Activated T-helper 17 cell treated with anti-CD3 and anti-CD28 coated beads, Interleukin-2, amount 50 U/mL, for 72 hours (primary cell): ENCODE measurements around the gene ISOC2. TPM values are rescaled to one million over a fixed set of nuclear protein-coding genes. Genes with fewer than 3 reads are reported as not detected.

Source experiments
- ATAC-seq: fragments of 150-1000 bp; cut with Tn5 transposase; replicated peaks from 2 replicates; pipeline ENCODE4 v1.10.0; 2021; ENCODE audit warnings: mild to moderate bottlenecking, moderate library complexity
- H3K27ac Mint-ChIP-seq: one replicate; pipeline ENCODE4 v1.8.0; 2022; ENCODE audit warnings: mixed read lengths
- H3K27me3 Mint-ChIP-seq: one replicate; pipeline ENCODE4 v1.8.0; 2022; ENCODE audit warnings: mixed read lengths
- H3K36me3 Mint-ChIP-seq: one replicate; pipeline ENCODE4 v1.8.0; 2022; ENCODE audit warnings: low read depth, mild to moderate bottlenecking, mixed read lengths
- H3K4me1 Mint-ChIP-seq: one replicate; pipeline ENCODE4 v1.8.0; 2022; ENCODE audit warnings: mixed read lengths
- H3K4me3 Mint-ChIP-seq: one replicate; pipeline ENCODE4 v1.8.0; 2022; ENCODE audit warnings: mild to moderate bottlenecking, mixed read lengths
- H3K9me3 Mint-ChIP-seq: one replicate; pipeline ENCODE4 v1.8.0; 2022; ENCODE audit warnings: mixed read lengths
- total RNA-seq, 2 donors: library from RNA; stranded (reverse); gene quantifications; one replicate each; pipeline ENCODE4 v1.2.3, GENCODE V29; 2022

The ISOC2 gene
- total RNA-seq, 2 donors from 2014 or later, result 21.2 to 39.5 TPM

DNA sequence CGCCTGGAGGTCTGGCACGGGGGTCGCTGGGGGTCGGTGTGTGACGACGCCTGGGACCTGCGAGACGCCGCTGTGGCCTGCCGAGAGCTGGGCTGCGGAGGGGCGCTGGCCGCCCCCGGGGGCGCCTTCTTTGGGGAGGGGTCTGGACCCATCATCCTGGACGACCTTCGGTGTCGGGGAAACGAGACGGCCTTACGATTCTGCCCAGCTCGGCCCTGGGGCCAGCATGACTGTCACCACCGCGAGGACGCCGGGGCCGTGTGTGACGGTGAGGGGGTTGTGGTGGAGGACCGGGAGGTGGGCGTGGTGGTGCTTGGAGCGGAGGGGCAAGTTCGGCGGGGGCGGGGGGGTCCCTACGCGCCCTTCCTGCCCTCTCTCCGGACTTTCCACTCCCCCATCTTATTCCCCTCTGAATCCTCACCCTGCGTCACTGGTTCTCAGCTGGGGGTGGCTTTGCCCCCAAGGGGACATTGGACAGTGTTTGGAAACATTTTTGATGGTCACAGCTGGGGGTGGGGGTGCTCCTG is 32.3 kb upstream of the ISOC2 start:
- H3K36me3 Mint-ChIP-seq, result no peaks in the 10 kb centered on the region
- H3K27me3 Mint-ChIP-seq, result peaks cover 4% of the 10 kb centered on the region
- no peak overlapping the region for H3K27ac Mint-ChIP-seq
- H3K9me3 Mint-ChIP-seq, result no peaks in the 10 kb centered on the region
- no peaks in the 10 kb centered on the region for H3K4me1 Mint-ChIP-seq
- no peak for ATAC-seq
- H3K4me3 Mint-ChIP-seq, result no peak overlapping the region

DNA sequence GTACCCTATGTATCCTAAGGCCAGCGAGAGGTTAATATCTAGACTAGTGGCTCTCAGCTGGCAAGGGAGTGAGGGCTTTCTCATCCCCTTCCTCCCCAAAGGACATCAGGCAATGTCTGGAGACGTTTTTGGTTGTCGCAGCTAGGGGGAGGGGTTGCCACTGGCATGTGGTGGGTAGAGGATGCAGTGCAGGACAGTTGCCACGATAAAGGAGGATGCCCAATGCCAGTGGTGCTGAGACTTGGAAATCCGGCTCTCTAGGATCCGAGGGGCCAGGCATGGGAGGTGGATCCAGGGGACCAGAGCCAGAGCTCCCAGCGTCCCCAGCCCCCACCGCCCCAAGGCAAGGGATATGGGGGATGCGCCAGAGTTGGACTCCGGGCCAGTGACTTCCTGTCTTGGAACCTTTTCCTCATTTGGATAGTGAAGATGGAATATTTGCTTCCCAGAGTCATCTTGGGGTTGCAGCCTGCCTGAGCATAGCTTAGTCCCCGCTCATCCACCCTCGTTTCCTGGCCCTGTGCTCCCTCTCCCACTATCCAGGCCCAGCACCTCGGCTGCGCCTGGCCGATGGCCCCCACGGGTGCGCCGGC is 31.7 kb upstream of the ISOC2 start:
- Mint-ChIP-seq H3K9me3 (no peaks in the 10 kb centered on the region), H3K4me1 (no peaks in the 10 kb centered on the region), H3K4me3 (no peak overlapping the region), H3K27ac (no peak overlapping the region), H3K36me3 (no peaks in the 10 kb centered on the region), H3K27me3 (peaks cover 4% of the 10 kb centered on the region)
- ATAC-seq, result no peak

DNA sequence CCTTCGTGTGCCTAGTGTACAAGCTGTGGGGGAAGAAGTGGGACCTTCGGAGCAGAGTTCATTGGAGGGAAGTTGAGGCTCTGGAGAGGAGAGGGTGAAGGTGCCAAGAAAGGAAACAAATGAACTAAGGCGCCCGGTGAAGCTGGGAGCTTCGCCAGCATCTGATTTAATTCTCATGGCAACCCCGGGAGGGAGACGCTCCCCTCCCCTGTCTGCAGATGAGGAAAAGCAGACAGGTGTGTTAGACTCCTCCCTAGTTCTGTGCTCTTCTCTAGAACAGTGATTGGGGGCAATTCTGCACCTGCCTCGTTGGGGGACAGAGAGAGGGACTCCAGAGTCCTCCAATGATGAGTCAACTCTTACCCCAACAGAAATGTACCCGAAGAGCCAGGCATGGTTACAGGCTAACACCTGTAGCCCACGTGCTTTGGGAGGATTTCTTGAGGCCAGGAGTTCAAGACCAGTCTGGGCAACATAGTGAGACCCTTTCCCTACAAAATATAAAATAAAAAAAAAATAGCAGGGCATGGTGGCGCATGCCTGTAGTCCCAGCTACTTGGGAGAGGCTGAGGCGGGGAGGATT is 31.0 kb upstream of the ISOC2 start:
- H3K4me1 Mint-ChIP-seq, result no peaks in the 10 kb centered on the region
- H3K27ac Mint-ChIP-seq, result no peak overlapping the region
- H3K27me3 Mint-ChIP-seq, result peaks cover 4% of the 10 kb centered on the region
- H3K9me3 Mint-ChIP-seq, result no peaks in the 10 kb centered on the region
- H3K4me3 Mint-ChIP-seq, result no peak overlapping the region
- ATAC-seq, result no peak
- no peaks in the 10 kb centered on the region for H3K36me3 Mint-ChIP-seq

DNA sequence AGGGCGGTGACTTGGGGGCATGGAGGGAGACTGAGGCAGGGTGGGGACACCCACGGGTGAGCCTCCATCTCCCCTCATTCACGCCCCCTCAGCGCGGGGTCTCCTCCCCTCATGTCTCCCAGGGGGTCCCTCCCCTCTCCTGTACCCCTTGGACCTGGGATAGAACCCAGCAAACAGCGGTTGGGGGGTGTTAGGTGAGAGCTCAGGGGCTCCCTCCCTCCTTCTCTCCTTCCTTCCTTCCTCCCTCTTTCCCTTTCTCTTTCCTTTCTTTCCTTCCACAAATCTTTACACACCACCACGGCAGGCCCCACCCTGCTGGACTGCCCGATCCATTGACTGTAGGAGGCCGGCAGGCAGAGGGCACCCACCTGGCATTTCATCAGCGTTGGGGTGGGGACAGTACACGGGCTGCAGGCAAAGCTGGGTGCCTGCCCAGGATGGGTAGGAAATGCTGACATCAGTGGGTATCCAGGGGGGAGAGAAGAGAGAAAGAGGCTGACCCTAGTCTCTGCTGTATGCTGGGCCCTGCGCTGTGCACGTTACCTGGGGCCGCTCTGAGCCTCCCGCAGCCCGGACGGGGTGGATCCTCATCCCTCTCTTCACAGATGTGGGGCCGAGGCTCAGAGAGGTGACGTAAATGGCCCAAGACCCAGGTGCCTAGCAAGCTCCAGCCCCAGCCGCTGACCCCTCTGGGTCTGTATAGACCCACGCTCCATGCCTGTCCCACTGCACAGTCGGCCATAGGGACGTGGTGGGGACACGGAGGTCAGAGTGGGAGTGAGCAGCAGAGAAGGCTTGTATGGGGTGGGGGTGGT is 30.3 kb upstream of the ISOC2 start:
- H3K4me1 Mint-ChIP-seq, result no peaks in the 10 kb centered on the region
- H3K9me3 Mint-ChIP-seq, result no peaks in the 10 kb centered on the region
- no peaks in the 10 kb centered on the region for H3K36me3 Mint-ChIP-seq
- peaks cover 4% of the 10 kb centered on the region for H3K27me3 Mint-ChIP-seq
- no peak for ATAC-seq
- H3K27ac Mint-ChIP-seq, result no peak overlapping the region
- H3K4me3 Mint-ChIP-seq, result no peak overlapping the region

DNA sequence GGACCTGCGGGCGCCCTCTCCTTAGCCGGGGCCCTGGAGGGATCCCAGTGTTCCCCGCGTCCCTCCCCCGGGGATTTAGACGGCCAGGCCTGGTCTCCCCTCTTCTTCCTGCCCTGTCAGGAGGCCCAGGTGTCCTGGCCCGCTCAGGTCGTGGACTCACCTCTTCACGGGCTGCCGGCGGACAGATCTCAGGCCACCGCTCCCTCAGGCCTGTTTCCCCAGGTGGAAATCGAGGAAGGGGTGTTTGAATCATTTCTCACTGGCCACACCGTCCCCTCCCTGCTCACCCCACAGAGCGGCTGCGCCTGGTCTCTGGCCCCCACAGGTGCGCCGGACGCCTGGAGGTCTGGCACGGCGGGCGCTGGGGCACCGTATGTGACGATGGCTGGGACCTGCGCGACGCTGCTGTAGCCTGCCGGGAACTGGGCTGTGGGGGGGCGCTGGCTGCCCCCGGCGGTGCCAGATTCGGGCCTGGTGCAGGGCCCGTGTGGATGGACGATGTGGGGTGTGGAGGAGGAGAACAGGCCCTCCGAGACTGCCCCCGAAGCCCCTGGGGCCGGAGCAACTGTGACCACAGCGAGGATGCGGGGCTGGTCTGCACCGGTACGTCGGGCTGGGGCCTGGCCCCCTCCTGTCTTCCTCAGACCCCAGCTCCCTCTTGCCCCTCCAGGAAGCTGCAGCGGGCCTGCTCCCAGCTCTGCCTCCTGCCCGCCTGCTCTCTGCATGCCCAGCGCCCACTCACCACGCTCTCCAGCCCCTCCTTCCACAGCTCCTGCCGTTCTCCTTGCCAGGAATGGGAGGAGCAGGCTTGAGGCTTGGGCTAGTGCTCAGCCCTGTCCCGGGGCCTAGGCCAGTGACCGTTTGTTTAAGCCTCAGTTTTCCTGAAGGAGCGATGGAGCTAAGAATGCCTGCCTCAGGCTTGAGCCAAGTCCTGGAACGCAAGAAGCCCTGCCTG is 29.3 kb upstream of the ISOC2 start:
- no peak overlapping the region for H3K4me3 Mint-ChIP-seq
- H3K9me3 Mint-ChIP-seq, result no peaks in the 10 kb centered on the region
- H3K27ac Mint-ChIP-seq, result no peak overlapping the region
- no peaks in the 10 kb centered on the region for H3K36me3 Mint-ChIP-seq
- H3K4me1 Mint-ChIP-seq, result peaks cover 5% of the 10 kb centered on the region
- H3K27me3 Mint-ChIP-seq, result peaks cover 4% of the 10 kb centered on the region
- no peak for ATAC-seq

DNA sequence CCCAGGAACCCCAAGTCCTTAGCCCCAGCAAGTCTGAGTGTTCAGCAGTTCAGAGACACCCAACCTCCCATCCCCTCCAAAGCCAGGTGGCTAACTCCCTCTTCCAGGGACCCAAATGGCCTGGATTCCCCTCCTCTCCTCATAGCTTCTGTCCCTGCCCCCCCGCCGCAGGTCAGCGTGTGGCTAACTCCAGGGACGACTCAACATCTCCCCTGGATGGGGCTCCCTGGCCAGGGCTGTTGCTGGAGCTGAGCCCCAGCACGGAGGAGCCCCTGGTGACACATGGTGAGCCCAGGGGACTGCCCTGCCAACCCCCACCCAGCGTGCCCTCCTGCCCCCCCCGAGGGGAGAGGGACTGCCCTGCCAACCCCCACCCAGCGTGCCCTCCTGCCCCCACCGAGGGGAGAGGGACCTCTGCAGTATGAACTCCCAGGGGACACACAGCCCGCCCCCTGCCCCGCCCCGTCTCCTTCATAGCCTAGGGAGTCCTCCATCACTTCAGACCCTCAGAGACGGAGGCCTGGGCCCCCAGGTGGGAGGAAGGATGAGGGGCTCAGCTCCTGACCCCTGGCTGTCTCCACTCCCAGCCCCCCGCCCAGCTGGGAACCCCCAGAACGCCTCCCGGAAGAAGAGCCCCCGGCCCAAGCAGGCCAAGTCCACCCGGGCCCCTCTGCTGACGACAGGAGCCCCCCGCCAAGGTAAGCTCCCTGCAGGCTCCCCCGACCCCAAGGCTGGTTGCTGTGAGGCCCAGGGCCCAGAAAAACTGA is 28.5 kb upstream of the ISOC2 start:
- no peak for ATAC-seq
- peaks cover 4% of the 10 kb centered on the region for H3K27me3 Mint-ChIP-seq
- peaks cover 5% of the 10 kb centered on the region for H3K4me1 Mint-ChIP-seq
- no peak overlapping the region for H3K27ac Mint-ChIP-seq
- H3K4me3 Mint-ChIP-seq, result no peak overlapping the region
- H3K36me3 Mint-ChIP-seq, result no peaks in the 10 kb centered on the region
- no peaks in the 10 kb centered on the region for H3K9me3 Mint-ChIP-seq

DNA sequence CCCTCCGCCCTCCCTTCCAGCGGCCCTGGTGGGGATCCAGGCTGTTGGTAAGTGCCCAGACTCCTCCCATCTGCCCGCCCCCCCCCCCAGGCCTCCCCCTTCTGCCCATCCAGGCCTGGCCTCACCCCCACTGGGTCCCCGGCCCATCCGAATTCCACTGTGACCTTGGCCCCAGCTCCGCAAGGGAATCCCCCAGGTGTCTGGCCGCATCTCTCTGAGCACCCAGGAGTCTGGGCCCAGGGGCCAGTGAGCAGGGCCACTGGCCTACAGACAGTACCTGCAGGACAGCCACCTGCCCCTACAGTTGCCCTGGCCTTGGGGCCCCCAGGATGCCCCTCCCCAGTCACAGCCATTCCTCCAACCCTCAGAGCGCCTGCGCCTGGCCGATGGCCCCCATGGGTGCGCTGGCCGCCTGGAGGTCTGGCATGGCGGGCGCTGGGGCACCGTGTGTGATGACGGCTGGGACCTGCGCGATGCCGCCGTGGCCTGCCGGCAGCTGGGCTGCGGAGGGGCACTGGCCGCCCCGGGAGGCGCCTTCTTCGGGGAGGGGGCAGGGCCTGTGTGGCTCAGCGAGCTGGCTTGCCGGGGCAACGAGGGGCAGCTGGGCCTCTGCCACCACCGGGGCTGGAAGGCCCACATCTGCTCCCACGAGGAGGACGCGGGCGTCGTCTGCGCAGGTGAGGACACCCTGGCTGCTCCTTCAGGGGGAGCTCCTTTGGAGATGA is 27.7 kb upstream of the ISOC2 start:
- no peak overlapping the region for H3K27ac Mint-ChIP-seq
- H3K36me3 Mint-ChIP-seq, result no peaks in the 10 kb centered on the region
- no peak for ATAC-seq
- peaks cover 5% of the 10 kb centered on the region for H3K4me1 Mint-ChIP-seq
- H3K4me3 Mint-ChIP-seq, result no peak overlapping the region
- H3K9me3 Mint-ChIP-seq, result no peaks in the 10 kb centered on the region
- H3K27me3 Mint-ChIP-seq, result peaks cover 4% of the 10 kb centered on the region

DNA sequence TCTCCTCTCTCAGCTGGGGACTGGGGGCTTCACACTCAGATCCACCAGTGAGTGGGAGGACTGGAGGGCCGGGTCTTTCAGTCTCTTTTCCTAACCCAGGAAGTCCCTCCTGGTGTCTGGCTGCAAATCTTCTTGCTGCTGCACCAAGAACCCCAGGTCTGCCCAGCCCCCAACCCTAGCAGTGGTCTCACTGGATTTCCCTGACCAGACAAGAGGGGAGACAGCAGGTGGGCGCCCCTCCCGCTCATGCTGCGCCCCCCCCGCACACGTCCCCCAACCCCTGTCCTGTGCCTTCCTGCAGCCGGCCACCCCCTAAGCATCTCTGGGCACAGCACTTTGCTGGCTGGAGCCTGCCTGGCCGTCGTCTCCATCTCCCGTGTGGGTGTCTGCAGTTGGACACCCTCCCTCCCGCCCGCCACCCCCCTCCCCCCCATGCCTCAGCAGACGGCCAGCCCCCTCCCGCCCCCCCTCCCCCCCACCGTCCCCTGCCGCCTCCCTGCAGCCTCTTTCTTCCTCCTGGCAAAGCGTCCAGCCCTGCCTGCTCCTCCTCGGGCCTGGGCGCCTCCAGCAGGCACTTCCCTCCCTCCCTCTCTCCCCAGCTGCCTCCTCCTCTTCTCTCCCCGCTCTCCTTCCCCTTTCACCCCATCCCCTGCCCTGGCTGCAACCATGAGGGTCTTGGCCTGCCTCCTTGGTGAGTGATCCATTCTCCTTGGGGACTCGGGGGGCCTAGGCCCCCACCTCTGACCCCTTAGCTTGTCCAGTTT is 26.7 kb upstream of the ISOC2 start, which contains the start of gene SSC5D:
Gene SSC5D (plus strand): TSS at position 513 of the 764 bp plus-strand sequence. CDS start 154 bp downstream, at position 667.
- Mint-ChIP-seq H3K27me3 (peaks cover 4% of the 10 kb centered on the region), H3K36me3 (no peaks in the 10 kb centered on the region), H3K4me1 (peaks cover 5% of the 10 kb centered on the region), H3K9me3 (no peaks in the 10 kb centered on the region), H3K4me3 (peak within 1 kb of the TSS; percentile 39), H3K27ac (peak within 1 kb of the TSS; percentile 79)
- no peak for ATAC-seq

DNA sequence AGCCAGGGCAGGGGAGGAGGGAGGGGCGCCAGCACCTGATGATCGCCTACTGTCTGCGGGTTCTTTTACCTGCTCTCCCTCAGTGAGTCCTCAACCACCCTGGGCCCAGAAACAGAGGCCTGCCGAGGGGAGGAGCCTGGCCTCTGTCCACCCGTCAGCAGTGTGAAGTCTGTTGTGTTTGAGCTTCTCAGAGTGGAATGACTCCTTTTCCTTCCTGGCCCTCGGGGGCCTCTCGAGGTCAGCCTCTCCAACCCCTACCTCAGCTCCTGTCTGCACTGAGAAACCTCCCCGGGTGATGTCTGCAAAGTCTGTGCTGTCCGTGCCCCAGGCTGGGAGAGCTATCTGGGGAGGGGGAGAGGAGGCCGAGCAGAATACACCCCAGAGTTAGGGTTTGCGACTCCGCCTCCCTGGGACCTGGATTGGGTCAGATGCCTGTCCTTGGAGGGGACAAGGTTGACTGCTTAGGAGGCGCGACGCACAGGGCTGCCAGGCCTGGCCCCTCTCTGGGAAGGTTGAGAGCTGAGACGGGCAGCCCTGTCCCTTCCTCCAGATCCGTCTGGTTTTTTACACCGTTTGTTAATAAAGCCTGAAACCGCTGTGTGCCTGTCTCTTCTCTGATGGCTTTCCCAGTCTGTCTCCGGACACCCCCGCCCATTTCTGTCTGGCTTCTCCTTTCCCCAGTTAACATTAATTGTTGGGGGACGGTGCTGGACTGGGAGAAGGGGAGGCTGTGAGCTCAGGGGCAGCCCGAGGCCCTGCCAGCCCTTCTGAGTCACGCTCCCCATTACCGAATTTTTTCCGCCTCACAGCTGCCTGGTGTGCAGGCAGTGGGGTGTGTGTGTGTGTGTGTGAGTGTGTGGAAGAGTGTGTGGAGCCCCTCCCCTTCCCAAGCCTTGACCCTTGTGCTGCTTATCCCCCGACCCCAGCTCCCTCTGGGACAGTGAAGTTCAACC is 25.8 kb upstream of the ISOC2 start:
- Mint-ChIP-seq H3K4me1 (peaks cover 5% of the 10 kb centered on the region), H3K27ac (peak overlapping the region; percentile 79), H3K27me3 (peaks cover 3% of the 10 kb centered on the region), H3K9me3 (no peaks in the 10 kb centered on the region), H3K36me3 (no peaks in the 10 kb centered on the region), H3K4me3 (peak overlapping the region; percentile 39)
- ATAC-seq, result peak; percentile 66

DNA sequence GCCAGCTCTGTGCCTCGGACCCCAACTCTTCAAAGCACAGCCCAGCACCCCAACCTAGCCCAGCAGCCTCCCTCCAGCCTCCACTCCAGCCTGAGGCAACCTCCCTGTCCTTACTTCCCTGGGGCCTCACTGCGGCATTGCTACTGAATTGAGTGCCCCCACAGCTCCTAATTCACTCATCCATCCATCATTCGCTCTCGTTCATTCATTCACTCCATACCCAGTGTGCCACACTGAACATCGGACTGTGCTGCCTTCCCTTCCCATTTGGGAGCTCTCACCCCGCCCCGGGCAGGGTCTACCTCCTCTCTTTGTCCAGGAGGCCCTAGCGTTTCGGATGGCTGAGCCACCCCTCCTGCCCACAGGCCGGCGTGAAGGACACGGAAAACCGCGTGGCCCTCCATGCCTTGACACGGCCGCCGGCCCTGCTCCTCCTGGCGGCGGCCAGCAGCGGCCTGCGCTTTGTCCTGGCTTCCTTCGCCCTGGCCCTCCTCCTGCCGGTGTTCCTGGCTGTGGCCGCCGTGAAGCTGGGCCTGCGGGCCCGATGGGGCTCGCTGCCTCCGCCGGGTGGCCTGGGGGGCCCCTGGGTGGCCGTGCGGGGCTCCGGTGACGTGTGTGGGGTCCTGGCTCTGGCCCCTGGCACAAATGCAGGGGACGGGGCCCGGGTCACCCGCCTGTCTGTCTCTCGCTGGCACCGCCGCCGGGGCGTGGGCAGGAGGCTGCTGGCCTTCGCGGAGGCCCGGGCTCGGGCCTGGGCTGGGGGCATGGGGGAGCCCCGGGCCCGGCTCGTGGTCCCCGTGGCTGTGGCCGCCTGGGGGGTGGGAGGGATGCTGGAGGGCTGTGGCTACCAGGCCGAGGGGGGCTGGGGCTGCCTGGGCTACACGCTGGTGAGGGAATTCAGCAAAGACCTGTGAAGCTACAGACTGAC is 24.9 kb upstream of the ISOC2 start:
- H3K36me3 Mint-ChIP-seq, result no peaks in the 10 kb centered on the region
- peak overlapping the region; percentile 75 for H3K27ac Mint-ChIP-seq
- peaks cover 5% of the 10 kb centered on the region for H3K4me1 Mint-ChIP-seq
- ATAC-seq, result no peak
- H3K27me3 Mint-ChIP-seq, result no peaks in the 10 kb centered on the region
- peak overlapping the region; percentile 70 for H3K4me3 Mint-ChIP-seq
- H3K9me3 Mint-ChIP-seq, result no peaks in the 10 kb centered on the region
